ENCODE measurements around the gene ODF2L. TPM values are rescaled to one million over a fixed set of nuclear protein-coding genes. Genes with fewer than 3 reads are reported as not detected.

Gene ODF2L
- total and polyA plus RNA-seq, 5 donors = 9.9 to 17.1 (median 12.8) TPM

- intact Hi-C loops (cut with DNase I) = loop anchor here in 2 of 4 donors (10.0 kb wide), 2 partner anchors 107 to 117 kb away; no protein-coding TSS in a partner anchor
- Histone ChIP-seq H3K27ac (ENCODE audit: low read length) (no peak overlapping the region), H3K4me1 (ENCODE audit: control insufficient read depth, insufficient read depth, low read length) (no peaks in the 10 kb centered on the region), H3K9me3 (ENCODE audit: control insufficient read depth, low read length) (no peaks in the 10 kb centered on the region), H3K27me3 (ENCODE audit: control insufficient read depth, insufficient read depth) (no peaks in the 10 kb centered on the region), H3K4me3 (ENCODE audit: low read length) (no peak overlapping the region)
- WGBS = 93% methylated on average over 3 of the region's 3 CpGs
- DNase-seq = no peak
- no peak for ATAC-seq
These were observed 8.1 kb downstream of the ODF2L start for GRCh38 chr1:86387916-86388627.

GRCh38 chr1:86382878-86383277, 13.2 kb downstream of the ODF2L start:
- H3K4me3 ChIP-seq (ENCODE audit: low read length) = peak overlapping the region; percentile 25
- no peak for ATAC-seq

GRCh38 chr1:86381223-86381622, 14.9 kb downstream of the ODF2L start:
- intact Hi-C loops (cut with DNase I) = loop anchor here (5.0 to 10.0 kb wide), 3 partner anchors 114 to 124 kb away; no protein-coding TSS in a partner anchor
- H3K9me3 ChIP-seq (ENCODE audit: control insufficient read depth, low read length) = no peaks in the 10 kb centered on the region
- WGBS = 63% methylated on average over 4 of the region's 4 CpGs
- no peaks in the 10 kb centered on the region for H3K27me3 ChIP-seq (ENCODE audit: control insufficient read depth, insufficient read depth)
- DNase-seq (no peak), ATAC-seq (no peak)
- no peaks in the 10 kb centered on the region for H3K4me1 ChIP-seq (ENCODE audit: control insufficient read depth, insufficient read depth, low read length)
- H3K27ac ChIP-seq (ENCODE audit: low read length) = no peak overlapping the region
- H3K4me3 ChIP-seq (ENCODE audit: low read length) = no peak overlapping the region

More at GRCh38 chr1:86382878-86383277, 13.2 kb downstream of the ODF2L start:
- no peaks in the 10 kb centered on the region for H3K27me3 ChIP-seq (ENCODE audit: control insufficient read depth, insufficient read depth)
- intact Hi-C loops (cut with DNase I) = loop anchor here (5.0 to 10.0 kb wide), 3 partner anchors 112 to 122 kb away; no protein-coding TSS in a partner anchor
- DNase-seq = no peak
- H3K9me3 ChIP-seq (ENCODE audit: control insufficient read depth, low read length) = no peaks in the 10 kb centered on the region
- WGBS = 57% methylated on average over 1 of the region's 1 CpG
- no peak overlapping the region for H3K27ac ChIP-seq (ENCODE audit: low read length)
- no peaks in the 10 kb centered on the region for H3K4me1 ChIP-seq (ENCODE audit: control insufficient read depth, insufficient read depth, low read length)

- intact Hi-C loops (cut with DNase I) = loop anchor here (5.0 to 10.0 kb wide), 3 partner anchors 114 to 124 kb away; no protein-coding TSS in a partner anchor
These were observed 15.8 kb downstream of the ODF2L start for GRCh38 chr1:86380257-86380861.

GRCh38 chr1:86378813-86379212, 17.3 kb downstream of the ODF2L start:
- 98% methylated on average over 1 of the region's 1 CpG for WGBS
- intact Hi-C loops (cut with DNase I) = no loop called here
- Histone ChIP-seq H3K4me3 (ENCODE audit: low read length) (no peak overlapping the region), H3K9me3 (ENCODE audit: control insufficient read depth, low read length) (no peaks in the 10 kb centered on the region), H3K27me3 (ENCODE audit: control insufficient read depth, insufficient read depth) (no peaks in the 10 kb centered on the region), H3K27ac (ENCODE audit: low read length) (no peak overlapping the region), H3K4me1 (ENCODE audit: control insufficient read depth, insufficient read depth, low read length) (no peaks in the 10 kb centered on the region)
- ATAC-seq = no peak
- no peak for DNase-seq

More at GRCh38 chr1:86380257-86380861, 15.8 kb downstream of the ODF2L start:
- Histone ChIP-seq H3K9me3 (ENCODE audit: control insufficient read depth, low read length) (no peaks in the 10 kb centered on the region), H3K27me3 (ENCODE audit: control insufficient read depth, insufficient read depth) (no peaks in the 10 kb centered on the region), H3K4me1 (ENCODE audit: control insufficient read depth, insufficient read depth, low read length) (no peaks in the 10 kb centered on the region), H3K27ac (ENCODE audit: low read length) (no peak overlapping the region), H3K4me3 (ENCODE audit: low read length) (no peak overlapping the region)
- WGBS = 3% methylated on average over 4 of the region's 4 CpGs
- ATAC-seq = peak; percentile 46 to 62
- DNase-seq = no peak

- intact Hi-C loops (cut with DNase I) = no loop called here
- H3K4me3 ChIP-seq (ENCODE audit: low read length) = no peak overlapping the region
- no peaks in the 10 kb centered on the region for H3K9me3 ChIP-seq (ENCODE audit: control insufficient read depth, low read length)
- DNase-seq (no peak), ATAC-seq (no peak)
- no peaks in the 10 kb centered on the region for H3K4me1 ChIP-seq (ENCODE audit: control insufficient read depth, insufficient read depth, low read length)
- no peaks in the 10 kb centered on the region for H3K27me3 ChIP-seq (ENCODE audit: control insufficient read depth, insufficient read depth)
- WGBS = 97% methylated on average over 1 of the region's 1 CpG
- no peak overlapping the region for H3K27ac ChIP-seq (ENCODE audit: low read length)
These were observed 18.8 kb downstream of the ODF2L start for GRCh38 chr1:86377341-86377740.

GRCh38 chr1:86375688-86376087, 20.4 kb downstream of the ODF2L start:
- DNase-seq (no peak), ATAC-seq (no peak)
- no peak overlapping the region for H3K4me3 ChIP-seq (ENCODE audit: low read length)
- intact Hi-C loops (cut with DNase I) = no loop called here
- WGBS = 93% methylated on average over 1 of the region's 1 CpG
- no peak overlapping the region for H3K27ac ChIP-seq (ENCODE audit: low read length)
- H3K4me1 ChIP-seq (ENCODE audit: control insufficient read depth, insufficient read depth, low read length) = no peaks in the 10 kb centered on the region
- H3K27me3 ChIP-seq (ENCODE audit: control insufficient read depth, insufficient read depth) = no peaks in the 10 kb centered on the region
- no peaks in the 10 kb centered on the region for H3K9me3 ChIP-seq (ENCODE audit: control insufficient read depth, low read length)

- Histone ChIP-seq H3K9me3 (ENCODE audit: control insufficient read depth, low read length) (no peaks in the 10 kb centered on the region), H3K27ac (ENCODE audit: low read length) (no peak overlapping the region), H3K4me1 (ENCODE audit: control insufficient read depth, insufficient read depth, low read length) (no peaks in the 10 kb centered on the region), H3K4me3 (ENCODE audit: low read length) (no peak overlapping the region), H3K27me3 (ENCODE audit: control insufficient read depth, insufficient read depth) (no peaks in the 10 kb centered on the region)
- ATAC-seq (no peak), DNase-seq (no peak)
- intact Hi-C loops (cut with DNase I) = no loop called here
These were observed 25.5 kb downstream of the ODF2L start for GRCh38 chr1:86370601-86371022.

- ATAC-seq (no peak), DNase-seq (no peak)
- H3K9me3 ChIP-seq (ENCODE audit: control insufficient read depth, low read length) = no peaks in the 10 kb centered on the region
- H3K27me3 ChIP-seq (ENCODE audit: control insufficient read depth, insufficient read depth) = no peaks in the 10 kb centered on the region
- no peak overlapping the region for H3K4me3 ChIP-seq (ENCODE audit: low read length)
- intact Hi-C loops (cut with DNase I) = no loop called here
- 91% methylated on average over 6 of the region's 6 CpGs for WGBS
- no peak overlapping the region for H3K27ac ChIP-seq (ENCODE audit: low read length)
- H3K4me1 ChIP-seq (ENCODE audit: control insufficient read depth, insufficient read depth, low read length) = no peaks in the 10 kb centered on the region
These were observed 30.2 kb downstream of the ODF2L start for GRCh38 chr1:86365896-86366295.

GRCh38 chr1:86362807-86363206, 33.3 kb downstream of the ODF2L start:
- Histone ChIP-seq H3K9me3 (ENCODE audit: control insufficient read depth, low read length) (no peaks in the 10 kb centered on the region), H3K27me3 (ENCODE audit: control insufficient read depth, insufficient read depth) (no peaks in the 10 kb centered on the region), H3K27ac (ENCODE audit: low read length) (no peak overlapping the region), H3K4me3 (ENCODE audit: low read length) (no peak overlapping the region), H3K4me1 (ENCODE audit: control insufficient read depth, insufficient read depth, low read length) (no peaks in the 10 kb centered on the region)
- intact Hi-C loops (cut with DNase I) = no loop called here
- ATAC-seq = no peak
- WGBS = 96% methylated on average over 4 of the region's 4 CpGs
- DNase-seq = no peak

- no peak overlapping the region for H3K27ac ChIP-seq (ENCODE audit: low read length)
- WGBS = 71% methylated on average over 5 of the region's 5 CpGs
- H3K27me3 ChIP-seq (ENCODE audit: control insufficient read depth, insufficient read depth) = no peaks in the 10 kb centered on the region
- H3K4me3 ChIP-seq (ENCODE audit: low read length) = no peak overlapping the region
- no peaks in the 10 kb centered on the region for H3K4me1 ChIP-seq (ENCODE audit: control insufficient read depth, insufficient read depth, low read length)
- ATAC-seq = no peak
- intact Hi-C loops (cut with DNase I) = no loop called here
- H3K9me3 ChIP-seq (ENCODE audit: control insufficient read depth, low read length) = no peaks in the 10 kb centered on the region
- no peak for DNase-seq
These were observed 38.3 kb downstream of the ODF2L start for GRCh38 chr1:86357796-86358195.
